Progenitor cell of endocrine pancreas (in vitro differentiated cells): ENCODE measurements around the gene GTPBP6. TPM values are rescaled to one million over a fixed set of nuclear protein-coding genes. Genes with fewer than 3 reads are reported as not detected.
A peak's percentile ranks its signal among the peaks of the same experiment; 100 is the strongest.

Experiments used
- DNase-seq: peaks from one replicate; pipeline ENCODE4 v3.0.0; 2021; ENCODE audit warnings: low spot score; ENCODE audit not compliant: unreplicated experiment
- H3K27ac Mint-ChIP-seq: 2 replicates; pipeline ENCODE4 v1.8.0; 2021; ENCODE audit warnings: mild to moderate bottlenecking, moderate library complexity, mixed read lengths
- H3K27me3 Mint-ChIP-seq: 2 replicates; pipeline ENCODE4 v1.8.0; 2021; ENCODE audit warnings: mixed read lengths
- H3K36me3 Mint-ChIP-seq: 2 replicates; pipeline ENCODE4 v1.8.0; 2022; ENCODE audit warnings: mixed read lengths; ENCODE audit not compliant: insufficient read depth
- H3K4me1 Mint-ChIP-seq: 2 replicates; pipeline ENCODE4 v1.8.0; 2021; ENCODE audit warnings: low read depth, mixed read lengths
- H3K4me3 Mint-ChIP-seq: 2 replicates; pipeline ENCODE4 v1.8.0; 2021; ENCODE audit warnings: low read depth, mild to moderate bottlenecking, moderate library complexity, mixed read lengths
- H3K9me3 Mint-ChIP-seq: 2 replicates; pipeline ENCODE4 v1.8.0; 2021; ENCODE audit warnings: low read depth, mixed read lengths
- total RNA-seq: library from RNA; stranded (reverse); gene quantifications from 2 replicates; pipeline ENCODE4 v1.2.1, GENCODE V29; 2021
- TF ChIP-seq, protein P1 (sequence below): fragments of 200-600 bp; sonication (generic); IDR thresholded peaks from one replicate; pipeline ENCODE4 v1.5.0; 2021; ENCODE audit warnings: antibody characterized with exemption, mild to moderate bottlenecking; ENCODE audit not compliant: unreplicated experiment

Gene GTPBP6
- total RNA-seq, 1 donor from 2014 or later = 72.7 TPM

DNA sequence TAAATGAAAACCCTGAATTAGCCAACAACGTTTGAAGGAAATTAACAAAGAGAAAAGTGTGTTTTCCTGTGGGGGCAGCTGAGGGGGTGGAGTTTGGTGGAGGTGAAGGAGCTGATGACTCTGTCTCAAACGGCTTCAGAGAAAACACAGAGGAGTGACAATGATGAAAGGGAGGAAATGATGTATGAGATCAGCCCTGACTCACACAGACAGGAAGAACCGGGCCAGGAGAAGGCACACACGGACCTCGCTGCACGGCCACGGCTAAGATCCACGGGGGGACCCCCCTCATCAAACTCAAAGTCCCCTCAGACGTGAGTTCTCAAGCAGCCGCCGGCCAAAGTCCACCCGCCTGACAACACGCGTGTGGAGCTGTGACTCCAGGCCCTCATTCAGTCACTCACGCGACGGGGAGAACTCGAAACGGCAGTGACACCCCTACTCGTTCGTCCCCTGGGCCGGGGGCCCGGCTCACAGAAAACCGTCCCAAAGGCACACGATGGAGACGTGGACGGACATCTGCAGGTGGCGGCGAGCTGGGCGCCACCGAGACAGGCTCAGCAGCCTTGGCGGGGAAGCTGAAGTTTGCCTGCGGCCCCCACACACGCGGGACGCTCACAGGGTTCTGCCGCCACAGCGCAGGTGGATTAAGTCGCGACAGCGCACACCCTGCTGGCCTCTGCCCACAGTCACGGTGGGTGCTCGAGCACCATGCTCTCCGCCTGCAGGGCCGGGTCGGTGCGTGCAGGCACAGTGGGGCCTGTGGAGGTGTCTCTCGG, 39.3 kb upstream of the GTPBP6 start:
- Mint-ChIP-seq H3K9me3 (peaks cover 8% of the 10 kb centered on the region), H3K4me3 (no peak overlapping the region), H3K27me3 (no peaks in the 10 kb centered on the region), H3K4me1 (no peaks in the 10 kb centered on the region), H3K36me3 (peaks cover 52% of the 10 kb centered on the region), H3K27ac (no peak overlapping the region)
- TF ChIP-seq, protein P1, sequence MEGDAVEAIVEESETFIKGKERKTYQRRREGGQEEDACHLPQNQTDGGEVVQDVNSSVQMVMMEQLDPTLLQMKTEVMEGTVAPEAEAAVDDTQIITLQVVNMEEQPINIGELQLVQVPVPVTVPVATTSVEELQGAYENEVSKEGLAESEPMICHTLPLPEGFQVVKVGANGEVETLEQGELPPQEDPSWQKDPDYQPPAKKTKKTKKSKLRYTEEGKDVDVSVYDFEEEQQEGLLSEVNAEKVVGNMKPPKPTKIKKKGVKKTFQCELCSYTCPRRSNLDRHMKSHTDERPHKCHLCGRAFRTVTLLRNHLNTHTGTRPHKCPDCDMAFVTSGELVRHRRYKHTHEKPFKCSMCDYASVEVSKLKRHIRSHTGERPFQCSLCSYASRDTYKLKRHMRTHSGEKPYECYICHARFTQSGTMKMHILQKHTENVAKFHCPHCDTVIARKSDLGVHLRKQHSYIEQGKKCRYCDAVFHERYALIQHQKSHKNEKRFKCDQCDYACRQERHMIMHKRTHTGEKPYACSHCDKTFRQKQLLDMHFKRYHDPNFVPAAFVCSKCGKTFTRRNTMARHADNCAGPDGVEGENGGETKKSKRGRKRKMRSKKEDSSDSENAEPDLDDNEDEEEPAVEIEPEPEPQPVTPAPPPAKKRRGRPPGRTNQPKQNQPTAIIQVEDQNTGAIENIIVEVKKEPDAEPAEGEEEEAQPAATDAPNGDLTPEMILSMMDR = no peak
- no peak for DNase-seq

DNA sequence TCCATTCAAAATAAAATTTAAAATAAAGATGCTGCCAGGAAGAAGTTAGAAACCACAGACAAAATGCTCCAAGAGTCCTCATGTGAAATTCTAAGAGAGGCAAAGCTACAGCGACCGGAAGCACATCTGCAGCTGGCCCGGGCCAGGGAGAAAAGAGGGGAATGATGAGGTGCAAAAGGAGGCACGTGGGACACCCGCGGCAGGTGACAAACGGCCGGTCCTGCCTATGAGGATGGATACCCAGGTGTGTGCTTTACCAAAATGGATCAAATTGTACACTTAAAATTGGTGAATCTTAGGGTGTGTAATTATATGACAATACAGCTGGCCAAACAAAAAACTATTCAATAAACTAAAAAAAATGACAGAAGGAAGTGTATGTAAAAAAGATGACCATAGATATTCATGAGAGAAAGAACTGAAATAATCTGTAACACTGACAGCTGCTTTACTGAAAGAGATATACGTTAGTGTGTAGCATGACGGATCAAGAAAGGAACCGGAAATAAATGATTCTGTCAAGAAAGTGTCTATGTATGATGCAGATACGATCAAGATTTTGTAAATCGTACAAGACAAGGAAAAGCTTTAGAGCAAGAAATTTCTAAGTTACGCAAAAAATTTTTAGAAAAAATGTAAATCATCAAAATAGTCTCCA, 38.6 kb upstream of the GTPBP6 start:
- H3K27ac Mint-ChIP-seq = no peak overlapping the region
- no peaks in the 10 kb centered on the region for H3K4me1 Mint-ChIP-seq
- H3K36me3 Mint-ChIP-seq = peaks cover 51% of the 10 kb centered on the region
- DNase-seq = no peak
- no peak overlapping the region for H3K4me3 Mint-ChIP-seq
- H3K27me3 Mint-ChIP-seq = no peaks in the 10 kb centered on the region
- TF ChIP-seq, protein P1 = no peak
- peaks cover 5% of the 10 kb centered on the region for H3K9me3 Mint-ChIP-seq

DNA sequence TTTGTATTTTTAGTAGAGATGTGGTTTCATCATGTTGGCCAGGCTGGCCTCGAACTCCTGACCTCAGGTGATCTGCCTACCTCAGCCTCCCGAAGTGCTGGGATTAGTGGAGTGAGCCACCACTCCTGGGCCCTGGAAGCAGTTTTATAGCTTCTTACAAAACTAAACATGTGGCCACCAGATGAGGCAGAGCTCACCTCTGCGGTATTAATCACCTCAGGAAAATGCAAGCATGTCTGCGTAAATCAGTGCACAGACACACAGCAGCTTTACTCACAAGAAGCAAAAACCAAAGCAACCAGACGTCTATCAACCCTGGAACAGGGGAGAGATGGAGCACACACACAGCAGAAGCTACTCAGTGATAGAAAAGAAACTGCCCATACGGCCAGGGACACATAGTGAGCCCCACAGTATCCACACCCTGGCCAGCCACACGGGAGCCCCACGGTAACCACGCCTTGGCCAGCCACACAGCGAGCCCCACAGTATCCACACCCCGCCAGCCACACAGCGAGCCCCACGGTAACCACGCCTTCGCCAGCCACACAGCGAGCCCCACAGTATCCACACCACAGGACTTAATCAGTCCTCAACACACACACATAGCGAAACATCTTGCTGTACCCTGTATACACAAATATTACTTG, 37.9 kb upstream of the GTPBP6 start:
- TF ChIP-seq, protein P1 = no peak
- no peak for DNase-seq
- Mint-ChIP-seq H3K27ac (peak overlapping the region; percentile 50), H3K36me3 (peaks cover 48% of the 10 kb centered on the region), H3K27me3 (no peaks in the 10 kb centered on the region), H3K4me3 (no peak overlapping the region), H3K9me3 (peaks cover 3% of the 10 kb centered on the region), H3K4me1 (no peaks in the 10 kb centered on the region)

DNA sequence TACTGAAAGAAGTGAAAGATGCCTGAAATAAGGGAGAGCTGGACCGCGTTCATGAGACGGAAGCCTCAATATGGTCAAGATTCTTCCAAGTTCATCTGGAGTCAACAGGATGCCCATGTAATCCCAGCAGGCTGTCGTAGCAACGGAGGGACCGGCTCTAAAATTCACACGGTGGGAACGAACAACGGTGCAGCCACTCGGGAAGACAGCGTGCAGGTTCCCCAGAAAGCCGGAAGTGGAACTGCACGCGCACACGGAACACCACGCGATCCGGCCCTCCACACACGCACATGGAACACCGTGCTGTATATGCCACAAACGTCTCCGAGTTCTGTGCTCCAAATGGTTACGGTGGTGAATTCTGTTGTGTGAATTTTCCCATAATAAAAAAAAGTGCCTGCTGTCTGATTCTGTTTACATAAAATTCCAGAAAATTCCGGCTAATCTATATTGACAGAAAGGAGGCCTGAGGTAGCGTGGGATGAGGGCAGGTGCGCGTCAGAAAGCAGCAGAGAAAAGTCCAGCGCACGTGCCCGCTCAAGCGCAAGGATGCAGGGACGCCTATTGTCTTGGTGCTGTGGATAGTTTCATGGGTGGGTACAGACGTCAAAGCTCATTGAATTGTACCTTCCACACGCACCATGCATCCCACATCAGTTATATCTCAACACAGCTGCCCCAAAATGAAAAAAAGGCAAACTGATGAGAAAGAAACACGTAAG, 36.9 kb upstream of the GTPBP6 start:
- H3K4me1 Mint-ChIP-seq = no peaks in the 10 kb centered on the region
- TF ChIP-seq, protein P1 = no peak
- no peak overlapping the region for H3K4me3 Mint-ChIP-seq
- no peak for DNase-seq
- H3K9me3 Mint-ChIP-seq = no peaks in the 10 kb centered on the region
- H3K27ac Mint-ChIP-seq = no peak overlapping the region
- peaks cover 40% of the 10 kb centered on the region for H3K36me3 Mint-ChIP-seq
- no peaks in the 10 kb centered on the region for H3K27me3 Mint-ChIP-seq
